Measurements from ENCODE around the gene NYAP1. TPM values are rescaled to one million over a fixed set of nuclear protein-coding genes. Genes with fewer than 3 reads are reported as not detected.

The NYAP1 gene
- total and polyA plus RNA-seq, 7 experiments from 2014 or later = 0.11 to 0.64 (median 0.44) TPM; not detected in 2

DNA sequence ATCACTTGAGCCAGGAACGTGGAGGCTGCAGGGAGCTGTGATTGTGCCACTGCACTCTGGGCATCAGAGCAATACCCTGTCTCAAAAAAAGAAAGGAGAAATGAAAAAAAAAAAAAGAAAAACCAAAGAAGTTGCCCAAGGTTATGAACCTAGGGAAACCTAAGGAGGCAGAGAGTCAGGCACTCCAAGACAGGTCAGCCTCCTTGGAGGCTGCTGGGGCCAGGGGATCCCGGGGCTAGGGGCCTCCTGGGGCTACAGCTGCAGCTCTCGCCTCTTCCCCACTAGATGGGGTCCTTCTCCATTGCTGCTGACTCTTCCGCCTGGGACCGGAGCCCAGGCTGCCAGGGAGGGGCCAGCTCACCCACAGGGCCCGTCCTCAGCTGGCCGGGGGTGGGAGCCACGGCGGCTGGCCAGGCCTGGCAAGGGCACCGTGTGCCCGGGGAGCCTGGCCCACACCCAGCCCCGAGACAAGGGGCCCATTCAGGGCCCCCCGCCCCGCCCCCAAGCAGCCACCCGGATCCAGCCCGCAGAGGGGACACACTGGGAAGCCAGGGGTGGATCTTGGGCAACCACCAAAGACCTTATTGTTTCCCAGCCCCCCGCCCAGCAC, 17.9 kb upstream of the NYAP1 start:
- no peak for DNase-seq
- H3K27me3 ChIP-seq (ENCODE audit: control insufficient read depth in 2 of 2, insufficient read depth in 2 of 2, low read length in 2 of 2) = no peaks in the 10 kb centered on the region
- peak overlapping the region in 3 of 9 donors; percentile 16 to 73 (median 60) for H3K27ac Mint-ChIP-seq
- H3K36me3 Mint-ChIP-seq = peaks cover 0 to 6% (median 0%) of the 10 kb centered on the region in 5 donors
- H3K4me1 Mint-ChIP-seq = peaks cover 5 to 28% (median 10%) of the 10 kb centered on the region in 7 donors
- no peaks in the 10 kb centered on the region for H3K27me3 Mint-ChIP-seq
- no peak overlapping the region for H3K4me3 ChIP-seq (ENCODE audit: low read length)
- ChIA-PET CTCF (interaction anchor here (0.6 to 1.4 kb wide), 3 partner anchors 15 to 106 kb away, joined by 4 to 5 read pairs (median 5); no protein-coding TSS in a partner anchor), POLR2A (interaction anchor here (0.6 to 1.3 kb wide), 6 partner anchors 12 to 355 kb away, joined by 3 to 6 read pairs (median 4); partner anchors contain the start of gene TSC22D4)
- intact Hi-C loops (cut with micrococcal nuclease) = no loop called here
- no peaks in the 10 kb centered on the region for H3K9me3 ChIP-seq (ENCODE audit: control insufficient read depth in 2 of 3, low read length in 3 of 3)
- peak; percentile 49 for ATAC-seq
- peaks cover 10 to 66% (median 14%) of the 10 kb centered on the region in 3 experiments for H3K36me3 ChIP-seq (ENCODE audit: control insufficient read depth in 2 of 3, insufficient read depth in 3 of 3, low read length in 3 of 3)
- H3K9me3 Mint-ChIP-seq = no peaks in the 10 kb centered on the region
- H3K27ac ChIP-seq (ENCODE audit: low read depth, low read length) = no peak overlapping the region
- H3K4me3 Mint-ChIP-seq = no peak overlapping the region
- H3K4me1 ChIP-seq (ENCODE audit: control insufficient read depth in 2 of 2, insufficient read depth in 2 of 2, low read length in 2 of 2) = peaks cover 6 to 7% of the 10 kb centered on the region in 2 donors

DNA sequence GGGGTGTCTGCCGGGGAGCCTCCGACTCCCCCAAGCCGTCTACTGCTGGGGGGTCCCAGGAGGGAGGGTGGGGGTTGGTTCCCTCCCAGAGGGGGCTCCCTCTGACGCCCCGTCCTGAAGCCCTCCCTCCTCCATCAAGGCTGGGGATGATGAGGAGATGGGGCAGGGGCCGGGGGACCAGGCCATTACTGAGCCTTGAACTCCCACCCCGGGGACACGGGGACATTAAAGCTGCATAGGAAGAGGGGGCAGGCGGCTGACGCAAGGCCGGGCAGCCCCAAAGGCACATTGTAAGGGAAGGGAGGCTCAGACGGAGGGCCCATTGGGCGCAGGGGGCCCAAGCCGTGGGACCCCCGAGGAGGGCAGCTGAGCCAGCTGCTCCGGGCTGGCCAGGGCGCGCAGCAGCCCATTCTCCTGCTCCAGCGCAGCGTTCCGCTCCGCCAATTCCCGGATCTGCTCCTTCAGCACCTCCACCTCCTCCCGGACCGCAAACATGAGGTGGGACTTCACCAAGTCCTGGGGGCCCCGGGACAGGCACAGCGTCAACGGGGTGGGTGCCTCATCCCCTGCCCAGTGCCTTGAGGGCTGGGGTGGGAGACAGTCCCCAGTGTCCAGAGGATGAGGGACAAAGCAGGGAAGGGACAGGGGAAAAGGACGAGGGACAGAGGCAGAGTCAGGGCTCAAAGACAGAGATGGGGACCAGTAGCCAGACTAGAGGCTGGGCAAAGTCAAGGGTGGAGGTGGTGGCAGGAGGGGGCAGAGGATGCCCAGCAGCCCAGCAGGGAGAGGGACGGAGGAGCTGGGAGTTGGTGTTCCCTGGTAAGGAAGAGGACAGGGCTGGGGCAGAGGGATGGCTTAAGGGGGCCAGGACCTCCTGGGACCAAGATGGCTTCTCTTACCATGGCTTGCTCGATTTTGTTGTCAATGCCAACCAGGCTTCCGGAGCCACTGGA, 16.8 kb upstream of the NYAP1 start:
- ATAC-seq (no peak), DNase-seq (no peak)
- Histone ChIP-seq H3K4me1 (ENCODE audit: control insufficient read depth in 2 of 2, insufficient read depth in 2 of 2, low read length in 2 of 2) (peaks cover 6 to 7% of the 10 kb centered on the region in 2 donors), H3K4me3 (ENCODE audit: low read length) (no peak overlapping the region), H3K27me3 (ENCODE audit: control insufficient read depth in 2 of 2, insufficient read depth in 2 of 2, low read length in 2 of 2) (no peaks in the 10 kb centered on the region), H3K9me3 (ENCODE audit: control insufficient read depth in 2 of 3, low read length in 3 of 3) (no peaks in the 10 kb centered on the region), H3K27ac (ENCODE audit: low read depth, low read length) (peak overlapping the region; percentile 13), H3K36me3 (ENCODE audit: control insufficient read depth in 2 of 3, insufficient read depth in 3 of 3, low read length in 3 of 3) (peaks cover 10 to 69% (median 14%) of the 10 kb centered on the region in 3 experiments)
- no peaks in the 10 kb centered on the region for H3K9me3 Mint-ChIP-seq
- intact Hi-C loops (cut with micrococcal nuclease) = no loop called here
- CTCF ChIA-PET = interaction anchor here (4.7 kb wide), 1 partner anchor 15 kb away, joined by 30 read pairs; the partner anchor contains the start of gene NYAP1
- H3K4me1 Mint-ChIP-seq = peaks cover 7 to 31% (median 11%) of the 10 kb centered on the region in 7 donors
- H3K27ac Mint-ChIP-seq = peak overlapping the region in 4 of 9 donors; percentile 5 to 65 (median 11)
- H3K4me3 Mint-ChIP-seq = no peak overlapping the region
- H3K36me3 Mint-ChIP-seq = peaks cover 0 to 7% (median 0%) of the 10 kb centered on the region in 5 donors
- no peaks in the 10 kb centered on the region for H3K27me3 Mint-ChIP-seq
- POLR2A ChIA-PET = no interaction called here

DNA sequence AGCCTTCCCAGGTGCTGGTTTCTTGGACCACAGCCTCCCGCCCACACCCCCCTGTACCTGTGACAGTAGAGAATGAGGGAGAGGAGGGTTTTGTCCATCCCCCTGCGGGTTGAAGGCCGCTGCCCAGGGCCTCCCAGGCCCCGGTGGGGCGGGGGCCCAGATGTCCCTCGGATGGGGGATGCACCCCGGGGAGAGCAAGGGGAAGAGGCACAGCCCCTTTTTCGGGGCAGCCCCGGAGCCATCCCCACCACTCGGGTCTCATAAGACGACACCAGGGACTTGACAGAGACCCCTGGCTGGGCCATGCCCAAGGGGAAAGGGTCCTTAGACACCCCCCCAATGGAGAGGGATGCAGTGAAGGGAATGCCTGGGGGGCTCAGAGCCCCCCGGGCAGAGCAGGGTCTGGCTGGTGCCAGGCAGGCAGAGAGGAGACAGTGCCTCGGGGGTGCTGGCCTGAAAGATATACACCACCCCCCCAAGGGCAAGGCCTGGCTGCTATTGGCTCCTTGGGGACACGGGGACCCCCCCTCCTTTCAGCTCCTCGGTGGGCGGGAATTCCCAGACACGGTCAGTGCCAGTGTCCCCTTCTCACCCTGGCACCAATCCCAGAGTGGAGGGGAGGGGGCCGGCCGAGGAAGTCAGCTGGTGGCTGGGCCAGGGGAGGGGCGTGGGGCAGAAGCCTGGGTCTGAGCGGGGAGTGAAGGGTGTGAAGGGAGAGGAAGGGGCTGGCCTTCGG, 15.9 kb upstream of the NYAP1 start:
- Mint-ChIP-seq H3K9me3 (no peaks in the 10 kb centered on the region), H3K36me3 (peaks cover 0 to 7% (median 0%) of the 10 kb centered on the region in 5 donors), H3K4me3 (no peak overlapping the region), H3K27ac (peak overlapping the region in 2 of 9 donors; percentile 25 to 65), H3K4me1 (peaks cover 10 to 35% (median 13%) of the 10 kb centered on the region in 7 donors), H3K27me3 (no peaks in the 10 kb centered on the region)
- intact Hi-C loops (cut with micrococcal nuclease) = loop anchor here in 1 of 2 donors (2.0 kb wide), 1 partner anchor 223 kb away; no protein-coding TSS in a partner anchor
- Histone ChIP-seq H3K36me3 (ENCODE audit: control insufficient read depth in 2 of 3, insufficient read depth in 3 of 3, low read length in 3 of 3) (peaks cover 11 to 73% (median 14%) of the 10 kb centered on the region in 3 experiments), H3K27me3 (ENCODE audit: control insufficient read depth in 2 of 2, insufficient read depth in 2 of 2, low read length in 2 of 2) (no peaks in the 10 kb centered on the region), H3K9me3 (ENCODE audit: control insufficient read depth in 2 of 3, low read length in 3 of 3) (no peaks in the 10 kb centered on the region), H3K4me3 (ENCODE audit: low read length) (no peak overlapping the region), H3K27ac (ENCODE audit: low read depth, low read length) (peak overlapping the region; percentile 13), H3K4me1 (ENCODE audit: control insufficient read depth in 2 of 2, insufficient read depth in 2 of 2, low read length in 2 of 2) (peaks cover 6 to 9% of the 10 kb centered on the region in 2 donors)
- ChIA-PET CTCF (interaction anchor here (1.5 to 4.7 kb wide), 3 partner anchors 14 to 92 kb away, joined by 4 to 41 read pairs (median 30); partner anchors contain the start of gene NYAP1), POLR2A (interaction anchor here (2.2 kb wide), 1 partner anchor 90 kb away, joined by 5 read pairs; no protein-coding TSS in a partner anchor)
- DNase-seq (no peak), ATAC-seq (no peak)

DNA sequence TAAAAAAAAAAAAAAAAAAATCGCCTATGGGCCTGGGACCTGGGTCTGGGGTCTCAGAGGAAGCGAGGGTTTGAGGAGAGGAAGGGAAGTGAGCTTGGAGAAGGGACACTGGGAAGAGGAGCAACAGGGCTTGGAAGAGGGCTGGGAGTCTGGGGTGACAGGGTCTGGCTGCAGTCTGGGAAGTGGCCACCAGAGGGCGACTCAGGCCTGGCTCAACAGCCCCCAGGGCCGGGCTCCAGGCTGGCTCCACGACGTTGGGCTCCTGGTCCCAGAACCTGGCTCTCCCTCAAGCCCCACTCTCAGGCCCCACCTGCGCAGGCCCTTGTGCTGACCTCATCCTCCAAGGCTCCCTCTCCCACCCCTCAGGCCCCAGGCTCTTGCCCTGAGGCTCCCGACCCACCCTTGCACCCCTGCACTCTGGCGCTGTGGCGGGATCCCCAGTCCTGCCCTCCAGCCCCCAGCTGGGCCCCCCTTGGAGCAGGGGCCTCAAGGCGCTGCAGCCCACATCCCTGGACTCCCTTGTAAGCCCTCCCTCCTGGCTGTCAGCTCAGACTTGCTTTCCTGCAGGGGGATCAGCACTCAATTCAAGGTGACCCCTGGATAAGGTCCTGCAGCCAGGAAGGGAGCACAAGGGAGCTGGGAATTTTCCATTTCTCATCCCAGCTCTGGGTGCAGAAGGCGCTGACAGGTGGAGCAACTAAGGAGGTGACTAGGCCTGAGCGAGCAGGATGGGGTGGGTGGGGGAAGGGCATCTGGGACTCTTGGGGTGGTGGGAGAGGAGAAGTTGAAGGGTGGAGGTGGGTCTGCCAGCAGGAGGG, 14.3 kb upstream of the NYAP1 start:
- Histone ChIP-seq H3K4me3 (ENCODE audit: low read length) (no peak overlapping the region), H3K36me3 (ENCODE audit: control insufficient read depth in 2 of 3, insufficient read depth in 3 of 3, low read length in 3 of 3) (peaks cover 14 to 78% (median 21%) of the 10 kb centered on the region in 3 experiments), H3K27me3 (ENCODE audit: control insufficient read depth in 2 of 2, insufficient read depth in 2 of 2, low read length in 2 of 2) (no peaks in the 10 kb centered on the region), H3K4me1 (ENCODE audit: control insufficient read depth in 2 of 2, insufficient read depth in 2 of 2, low read length in 2 of 2) (peaks cover 16 to 23% of the 10 kb centered on the region in 2 donors), H3K27ac (ENCODE audit: low read depth, low read length) (peak overlapping the region; percentile 3), H3K9me3 (ENCODE audit: control insufficient read depth in 2 of 3, low read length in 3 of 3) (no peaks in the 10 kb centered on the region)
- DNase-seq = peak; percentile 55 to 87 (median 75)
- intact Hi-C loops (cut with micrococcal nuclease) = loop anchor here (1.0 to 2.0 kb wide), 6 partner anchors 10 to 256 kb away; partner anchors contain the start of genes NYAP1 (in 2 of the 2) and TSC22D4 (in 2 of the 2)
- Mint-ChIP-seq H3K27me3 (no peaks in the 10 kb centered on the region), H3K27ac (peak overlapping the region in 6 of 9 donors; percentile 22 to 85 (median 65)), H3K36me3 (peaks cover 0 to 11% (median 0%) of the 10 kb centered on the region in 5 donors), H3K4me3 (peak overlapping the region in 1 of 10 donors; percentile 41), H3K9me3 (no peaks in the 10 kb centered on the region), H3K4me1 (peaks cover 26 to 45% (median 29%) of the 10 kb centered on the region in 7 donors)
- ChIA-PET CTCF (interaction anchor here (0.7 to 4.7 kb wide), 16 partner anchors 8 to 401 kb away, joined by 3 to 41 read pairs (median 4); partner anchors contain the start of genes NYAP1 and TSC22D4), POLR2A (interaction anchor here (0.6 to 2.2 kb wide), 11 partner anchors 9 to 236 kb away, joined by 3 to 6 read pairs (median 3); no protein-coding TSS in a partner anchor)
- peak; percentile 94 for ATAC-seq

DNA sequence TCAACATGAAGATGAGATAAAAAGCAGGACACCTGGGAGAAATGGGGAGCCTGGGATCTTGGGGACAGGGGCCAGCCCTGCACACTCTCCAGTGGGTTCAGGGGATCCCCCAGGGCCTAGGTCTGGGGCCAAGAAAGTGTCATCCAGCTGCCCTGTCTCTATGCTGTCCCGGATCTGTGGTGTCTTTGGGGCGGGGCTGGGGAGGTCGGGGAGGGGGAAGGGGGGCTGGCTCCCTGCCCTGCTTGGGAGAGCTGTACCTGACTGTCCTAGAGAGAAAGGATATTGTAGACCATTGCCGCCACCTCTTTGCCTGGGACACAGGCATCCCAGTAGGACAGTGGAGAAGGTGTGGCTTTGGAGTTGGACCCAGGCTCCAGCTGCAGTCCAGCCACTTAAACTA, 12.7 kb upstream of the NYAP1 start:
- H3K4me1 Mint-ChIP-seq = peaks cover 32 to 57% (median 37%) of the 10 kb centered on the region in 7 donors

More for the DNA sequence above, 12.7 kb upstream of the NYAP1 start:
- ChIA-PET POLR2A (interaction anchor here (0.6 kb wide), 2 partner anchors 9 to 88 kb away, joined by 3 read pairs; no protein-coding TSS in a partner anchor), CTCF (interaction anchor here (0.8 to 4.7 kb wide), 4 partner anchors 11 to 252 kb away, joined by 3 to 41 read pairs (median 16); partner anchors contain the start of gene NYAP1)
- H3K27ac Mint-ChIP-seq = peak overlapping the region in 6 of 9 donors; percentile 19 to 89 (median 54)
- no peak overlapping the region for H3K4me3 Mint-ChIP-seq
- no peaks in the 10 kb centered on the region for H3K9me3 Mint-ChIP-seq
- no peaks in the 10 kb centered on the region for H3K27me3 ChIP-seq (ENCODE audit: control insufficient read depth in 2 of 2, insufficient read depth in 2 of 2, low read length in 2 of 2)
- intact Hi-C loops (cut with micrococcal nuclease) = no loop called here
- H3K36me3 ChIP-seq (ENCODE audit: control insufficient read depth in 2 of 3, insufficient read depth in 3 of 3, low read length in 3 of 3) = peaks cover 19 to 78% (median 27%) of the 10 kb centered on the region in 3 experiments
- no peak for ATAC-seq
- peaks cover 30 to 38% of the 10 kb centered on the region in 2 donors for H3K4me1 ChIP-seq (ENCODE audit: control insufficient read depth in 2 of 2, insufficient read depth in 2 of 2, low read length in 2 of 2)
- no peaks in the 10 kb centered on the region for H3K27me3 Mint-ChIP-seq
- no peak for DNase-seq
- no peaks in the 10 kb centered on the region for H3K9me3 ChIP-seq (ENCODE audit: control insufficient read depth in 2 of 3, low read length in 3 of 3)
- peak overlapping the region; percentile 29 for H3K27ac ChIP-seq (ENCODE audit: low read depth, low read length)
- no peak overlapping the region for H3K4me3 ChIP-seq (ENCODE audit: low read length)
- peaks cover 0 to 19% (median 0%) of the 10 kb centered on the region in 5 donors for H3K36me3 Mint-ChIP-seq

All from naive thymus-derived CD4-positive, alpha-beta T cell (primary cell).